GM23248 (cell line): Measurements from ENCODE around the gene SEL1L3.

ENCODE experiments used
- EZH2 ChIP-seq: fragments of 200-600 bp; sonication (generic); IDR thresholded peaks from 2 replicates; pipeline ENCODE4 v1.6.1; 2018; ENCODE audit warnings: antibody characterized with exemption, mild to moderate bottlenecking; ENCODE audit not compliant: insufficient read depth, poor library complexity, severe bottlenecking
- EZH2phosphoT487 ChIP-seq: fragments of 200-600 bp; sonication (generic); IDR thresholded peaks from 2 replicates; pipeline ENCODE4 v1.6.1; 2018; ENCODE audit warnings: antibody characterized with exemption, moderate library complexity, mild to moderate bottlenecking, low read depth; ENCODE audit not compliant: insufficient read depth

DNA sequence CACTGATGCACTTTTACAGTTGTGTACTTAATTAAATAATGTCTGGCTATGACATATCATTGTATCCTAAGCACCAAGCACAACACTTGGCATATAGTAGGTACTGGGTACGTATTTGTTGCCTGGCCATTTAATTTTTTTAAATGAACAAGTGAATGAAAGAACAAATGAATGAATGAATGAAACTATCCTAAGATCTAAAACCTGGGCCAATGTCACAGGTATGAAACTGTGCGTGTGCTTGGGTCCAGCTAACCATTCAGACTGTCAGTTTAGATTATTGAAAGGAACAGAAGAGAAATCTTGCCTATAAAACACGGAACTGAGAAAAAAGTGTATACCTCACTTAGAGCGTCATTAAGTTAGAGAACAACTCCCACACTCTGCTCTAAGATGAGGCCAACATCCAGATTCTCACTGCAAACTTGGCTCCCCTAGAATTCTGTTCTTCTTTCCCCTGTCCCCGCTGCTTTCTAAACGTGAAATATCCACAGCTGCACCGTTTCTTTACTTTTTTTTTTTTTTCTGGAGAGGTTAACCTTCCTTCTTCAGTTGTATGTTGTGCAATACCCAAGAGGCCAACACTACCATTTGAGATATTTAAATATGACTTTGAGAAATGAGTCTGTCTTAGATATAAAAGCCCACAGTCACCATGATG lies 17.3 kb upstream of the SEL1L3 start:
- TF ChIP-seq EZH2phosphoT487 (no peak), EZH2 (no peak)
